Bronchial epithelial cell (primary cell): ENCODE results near the gene SPRYD3. TPM values are rescaled to one million over a fixed set of nuclear protein-coding genes. Genes with fewer than 3 reads are reported as not detected.

ENCODE experiments used
- DNase-seq: peaks from one replicate; pipeline ENCODE4 v3.0.0-alpha.2; 2010; ENCODE audit warnings: low read depth
- FAIRE-seq: peaks from 2 replicates; lab custom pipeline; 2011; peaks lifted over from hg19 to GRCh38; lab: Jason Lieb, UNC
- H3K27me3 ChIP-seq: 2 replicates; pipeline ENCODE4 v1.5.1; 2011; ENCODE audit warnings: low read length; ENCODE audit not compliant: control insufficient read depth, insufficient read depth
- H3K36me3 ChIP-seq: 2 replicates; pipeline ENCODE4 v1.5.1; 2011; ENCODE audit warnings: low read length; ENCODE audit not compliant: control insufficient read depth, insufficient read depth
- H3K4me3 ChIP-seq: 2 replicates; pipeline ENCODE4 v1.5.1; 2011; ENCODE audit warnings: mild to moderate bottlenecking, low read depth, low read length, control low read depth
- total RNA-seq: library from RNA; depleted of rRNA; stranded (reverse); fragments of >200 nt; gene quantifications from 2 replicates; pipeline ENCODE4 v1.2.1, GENCODE V29; 2014
- TF ChIP-seq, protein P1 (sequence below): IDR thresholded peaks from 2 replicates; pipeline ENCODE4 v1.5.1; 2011; ENCODE audit warnings: mild to moderate bottlenecking, moderate library complexity, low read length, control low read depth, inconsistent platforms; ENCODE audit not compliant: insufficient read depth, severe bottlenecking

The SPRYD3 gene
- total RNA-seq, 1 donor from 2014 or later, result 18.7 TPM

DNA sequence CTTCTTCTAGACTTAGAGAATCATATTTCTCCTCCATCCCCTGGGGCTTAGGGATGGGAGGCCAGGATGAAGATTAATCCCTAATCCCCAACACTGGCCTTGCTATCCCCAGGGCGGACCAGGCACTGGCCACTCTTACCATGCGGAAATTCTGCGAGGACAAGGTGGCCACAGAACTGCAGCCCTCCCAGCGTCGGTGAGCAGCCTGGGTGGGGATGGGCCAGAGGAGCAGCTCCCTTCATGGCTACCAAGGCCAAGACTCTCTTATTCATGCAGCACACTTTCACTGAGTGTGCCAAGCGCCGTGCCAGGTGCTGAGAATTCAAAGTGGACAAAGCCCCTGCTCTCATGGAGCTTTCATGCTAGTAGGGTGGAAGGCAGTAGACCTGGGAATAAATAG, 22.3 kb downstream of the SPRYD3 start:
- TF ChIP-seq, protein P1, sequence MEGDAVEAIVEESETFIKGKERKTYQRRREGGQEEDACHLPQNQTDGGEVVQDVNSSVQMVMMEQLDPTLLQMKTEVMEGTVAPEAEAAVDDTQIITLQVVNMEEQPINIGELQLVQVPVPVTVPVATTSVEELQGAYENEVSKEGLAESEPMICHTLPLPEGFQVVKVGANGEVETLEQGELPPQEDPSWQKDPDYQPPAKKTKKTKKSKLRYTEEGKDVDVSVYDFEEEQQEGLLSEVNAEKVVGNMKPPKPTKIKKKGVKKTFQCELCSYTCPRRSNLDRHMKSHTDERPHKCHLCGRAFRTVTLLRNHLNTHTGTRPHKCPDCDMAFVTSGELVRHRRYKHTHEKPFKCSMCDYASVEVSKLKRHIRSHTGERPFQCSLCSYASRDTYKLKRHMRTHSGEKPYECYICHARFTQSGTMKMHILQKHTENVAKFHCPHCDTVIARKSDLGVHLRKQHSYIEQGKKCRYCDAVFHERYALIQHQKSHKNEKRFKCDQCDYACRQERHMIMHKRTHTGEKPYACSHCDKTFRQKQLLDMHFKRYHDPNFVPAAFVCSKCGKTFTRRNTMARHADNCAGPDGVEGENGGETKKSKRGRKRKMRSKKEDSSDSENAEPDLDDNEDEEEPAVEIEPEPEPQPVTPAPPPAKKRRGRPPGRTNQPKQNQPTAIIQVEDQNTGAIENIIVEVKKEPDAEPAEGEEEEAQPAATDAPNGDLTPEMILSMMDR, result no peak
- FAIRE-seq (peak; percentile 7), DNase-seq (no peak)
- no peak overlapping the region for H3K4me3 ChIP-seq
- no peaks in the 10 kb centered on the region for H3K27me3 ChIP-seq
- H3K36me3 ChIP-seq, result peaks cover 9% of the 10 kb centered on the region

DNA sequence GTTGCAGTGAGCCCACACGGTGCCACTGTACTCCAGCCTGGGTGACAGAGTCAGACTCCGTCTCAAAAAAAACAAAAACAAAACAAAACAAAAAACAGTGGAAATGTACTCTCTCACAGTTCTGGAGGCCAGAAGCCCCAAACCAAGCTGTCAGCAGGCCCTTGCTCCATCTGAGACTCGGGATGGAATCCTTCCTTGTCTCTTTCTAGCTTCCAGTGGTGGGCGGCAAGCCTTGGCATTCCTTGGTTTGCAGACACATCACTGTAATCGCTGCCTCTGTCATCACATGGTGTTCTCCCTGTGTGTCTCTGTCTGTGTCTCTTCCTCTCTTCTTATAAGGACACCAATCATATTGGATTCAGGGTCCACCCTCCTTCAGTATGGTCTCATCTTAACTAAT, 22.9 kb downstream of the SPRYD3 start:
- no peak for FAIRE-seq
- TF ChIP-seq, protein P1, result no peak
- DNase-seq, result no peak
- Histone ChIP-seq H3K4me3 (no peak overlapping the region), H3K27me3 (no peaks in the 10 kb centered on the region), H3K36me3 (peaks cover 11% of the 10 kb centered on the region)

DNA sequence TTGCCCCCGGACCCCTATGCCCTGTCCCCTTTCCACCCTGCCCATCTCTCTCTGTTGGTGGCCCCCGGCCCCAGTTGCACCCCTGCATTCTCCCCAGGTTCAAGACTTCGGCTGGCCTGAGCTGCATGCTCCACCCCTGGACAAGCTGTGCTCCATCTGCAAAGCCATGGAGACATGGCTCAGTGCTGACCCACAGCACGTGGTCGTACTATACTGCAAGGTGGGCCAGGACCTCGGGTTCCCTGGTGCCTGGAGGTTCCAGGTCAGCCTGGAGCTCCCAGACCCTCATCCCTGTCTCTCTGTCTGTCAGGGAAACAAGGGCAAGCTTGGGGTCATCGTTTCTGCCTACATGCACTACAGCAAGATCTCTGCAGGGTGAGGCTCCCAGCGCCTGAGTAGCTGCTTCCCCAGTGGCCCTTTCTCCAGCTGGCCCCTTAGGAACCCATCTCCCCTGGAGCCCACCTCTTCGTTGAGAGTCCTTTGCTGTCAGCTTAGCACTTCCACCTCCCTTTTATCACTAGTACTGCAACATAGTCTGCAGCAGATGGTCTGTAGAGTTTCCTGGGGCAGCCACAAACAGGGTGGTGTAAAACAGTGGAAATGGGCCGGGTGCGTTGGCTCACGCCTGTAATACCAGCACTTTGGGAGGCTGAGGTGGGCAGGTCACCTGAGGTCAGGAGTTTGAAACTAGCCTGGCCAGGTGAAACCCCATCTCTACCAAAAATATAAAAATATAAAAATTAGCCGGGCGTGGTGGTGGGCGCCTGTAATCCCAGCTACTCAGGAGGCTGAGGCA, 23.5 kb downstream of the SPRYD3 start:
- Histone ChIP-seq H3K4me3 (no peak overlapping the region), H3K27me3 (no peaks in the 10 kb centered on the region), H3K36me3 (peaks cover 11% of the 10 kb centered on the region)
- no peak for DNase-seq
- FAIRE-seq, result no peak
- TF ChIP-seq, protein P1, result no peak

DNA sequence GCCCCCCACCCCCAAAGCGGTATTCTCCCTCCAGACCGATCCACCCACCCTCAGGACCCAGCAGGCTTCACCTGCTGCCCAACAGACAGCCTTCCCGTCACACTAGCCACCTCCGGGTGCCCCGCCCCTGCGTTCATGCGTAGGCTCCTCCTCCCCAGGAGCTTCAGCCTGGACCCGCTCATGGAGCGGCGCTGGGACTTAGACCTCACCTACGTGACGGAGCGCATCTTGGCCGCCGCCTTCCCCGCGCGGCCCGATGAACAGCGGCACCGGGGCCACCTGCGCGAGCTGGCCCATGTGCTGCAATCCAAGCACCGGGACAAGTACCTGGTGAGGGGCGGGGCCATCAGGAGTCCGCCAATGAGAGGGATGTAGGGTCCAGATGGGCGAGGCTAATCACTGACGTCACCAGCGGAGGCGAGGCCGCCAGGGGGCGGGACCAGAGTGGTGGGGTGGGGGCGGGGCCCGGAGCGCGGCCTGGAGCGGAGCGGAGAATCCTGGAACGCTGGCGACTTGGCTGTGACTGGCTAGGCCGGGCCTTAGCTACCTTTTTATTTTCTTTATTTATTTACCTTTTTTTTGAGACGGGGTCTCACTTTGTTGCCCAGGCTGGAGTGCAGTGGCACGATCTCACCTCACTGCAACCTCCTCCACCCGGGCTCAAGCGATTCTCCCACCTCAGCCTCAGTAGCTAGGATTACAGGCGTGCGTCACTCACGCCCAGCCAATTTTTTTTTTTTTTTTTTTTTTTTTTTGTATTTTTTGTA, 24.9 kb downstream of the SPRYD3 start:
- Histone ChIP-seq H3K4me3 (peak overlapping the region; percentile 64), H3K36me3 (peaks cover 11% of the 10 kb centered on the region), H3K27me3 (no peaks in the 10 kb centered on the region)
- DNase-seq (peak; percentile 90), FAIRE-seq (no peak)
- TF ChIP-seq, protein P1, result no peak

DNA sequence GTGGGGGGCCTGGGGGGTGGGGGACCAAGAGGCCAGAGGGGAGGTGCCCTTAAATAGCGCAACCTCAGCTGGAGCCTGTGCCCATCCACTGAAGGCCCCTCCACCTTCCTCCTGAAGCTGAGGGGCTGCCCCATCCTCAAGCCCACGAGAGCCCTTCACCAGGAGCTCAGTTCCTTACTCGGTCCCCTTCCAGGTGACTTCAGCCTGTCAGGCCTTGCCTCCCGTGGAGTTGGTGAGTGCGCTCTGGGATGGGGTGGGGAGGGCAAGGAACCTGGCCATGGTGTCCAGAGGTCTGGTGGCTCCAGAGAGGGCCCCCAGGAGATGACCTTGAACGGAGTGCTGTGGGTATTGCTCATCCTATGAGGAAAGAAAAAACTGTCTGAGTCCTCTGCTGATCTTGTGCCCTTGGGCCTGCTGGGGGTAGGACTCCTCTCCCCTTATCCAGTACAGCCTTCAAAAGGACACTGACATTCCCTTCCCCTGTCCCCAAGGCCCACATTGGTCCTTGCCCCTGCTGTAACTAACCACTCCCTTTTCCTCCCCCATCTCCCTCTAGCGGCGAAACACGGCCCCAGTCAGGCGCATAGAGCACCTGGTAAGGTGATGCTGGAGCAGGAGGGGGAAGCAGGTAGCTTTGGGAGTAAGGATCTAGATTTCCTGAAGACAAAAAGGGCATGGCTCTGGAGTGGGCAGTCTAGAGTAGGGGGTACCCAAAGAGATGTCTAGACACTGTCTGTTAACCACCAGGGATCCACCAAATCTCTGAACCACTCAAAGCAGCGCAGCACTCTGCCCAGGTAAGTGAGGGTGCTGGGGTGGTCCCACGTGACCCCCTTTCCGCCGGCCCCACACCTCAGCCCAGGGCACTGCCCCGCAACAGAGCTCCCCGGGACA, 25.7 kb downstream of the SPRYD3 start:
- FAIRE-seq, result no peak
- DNase-seq, result peak; percentile 73
- peak overlapping the region; percentile 64 for H3K4me3 ChIP-seq
- H3K27me3 ChIP-seq, result no peaks in the 10 kb centered on the region
- TF ChIP-seq, protein P1, result peak; percentile 86
- H3K36me3 ChIP-seq, result peaks cover 11% of the 10 kb centered on the region
